Midbrain (tissue), 1 donor: ENCODE measurements around the gene HYAL1.

Source experiments
- DNase-seq: peaks from one replicate; lab custom pipeline; 2025; lab: John Stamatoyannopoulos, UW

Gene HYAL1

GRCh38 chr3:50260027-50260941 lies 43.1 kb downstream of the HYAL1 start:
- DNase-seq: peak; percentile 95

DNA sequence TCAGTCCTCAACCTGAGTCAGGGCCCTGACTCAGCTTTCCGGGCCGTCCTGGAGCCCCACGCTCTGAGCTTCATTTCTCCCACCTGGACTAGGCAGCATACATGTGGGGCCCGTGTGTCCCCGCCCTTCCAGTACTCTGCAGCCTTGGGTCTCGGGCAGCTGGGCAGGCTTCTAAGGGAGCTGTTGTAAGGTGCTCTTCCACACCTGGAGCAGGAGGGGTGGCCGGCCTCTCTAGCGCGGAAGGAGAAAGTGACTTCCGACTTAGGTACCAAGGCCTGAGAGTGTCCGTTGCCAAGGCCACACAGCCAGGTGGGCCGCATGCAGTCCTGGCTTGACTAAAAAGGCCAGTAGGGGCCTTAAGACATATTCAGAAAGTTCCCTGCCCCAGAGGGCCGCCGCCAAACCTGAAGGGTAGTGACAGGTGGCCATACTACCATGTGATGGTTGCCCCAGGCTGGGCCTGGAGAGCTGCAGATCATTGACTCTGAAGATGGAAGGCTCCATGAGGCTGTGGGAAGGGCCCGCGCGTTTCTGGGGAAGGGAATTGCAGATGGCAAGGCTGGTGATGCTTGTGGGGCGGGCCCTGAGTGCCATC lies 43.8 kb downstream of the HYAL1 start:
- DNase-seq: no peak

DNA sequence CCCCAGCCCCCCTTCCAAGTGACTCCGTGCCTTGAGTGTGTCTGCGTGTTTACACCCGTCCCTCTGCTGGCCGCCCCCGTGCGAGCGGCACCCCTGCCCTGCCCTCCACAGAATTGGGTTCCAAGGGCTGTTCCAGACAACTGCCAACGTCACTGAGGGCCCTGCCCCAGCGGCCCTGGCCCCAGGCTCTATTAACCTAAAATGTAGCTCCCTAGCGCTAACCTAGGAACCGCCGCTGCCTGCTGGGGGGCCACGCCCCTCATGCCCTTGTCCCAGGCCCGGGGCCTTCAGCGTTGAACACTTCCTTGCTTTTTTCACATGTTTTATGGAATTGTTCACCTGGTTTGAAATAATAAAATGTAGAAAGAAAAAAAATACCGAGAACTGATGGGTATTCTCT lies 44.4 kb downstream of the HYAL1 start:
- DNase-seq: no peak

- DNase-seq: no peak
Observed at GRCh38 chr3:50258029-50258680, 45.2 kb downstream of the HYAL1 start.

GRCh38 chr3:50256978-50257890 lies 46.1 kb downstream of the HYAL1 start:
- peak; percentile 39 for DNase-seq

DNA sequence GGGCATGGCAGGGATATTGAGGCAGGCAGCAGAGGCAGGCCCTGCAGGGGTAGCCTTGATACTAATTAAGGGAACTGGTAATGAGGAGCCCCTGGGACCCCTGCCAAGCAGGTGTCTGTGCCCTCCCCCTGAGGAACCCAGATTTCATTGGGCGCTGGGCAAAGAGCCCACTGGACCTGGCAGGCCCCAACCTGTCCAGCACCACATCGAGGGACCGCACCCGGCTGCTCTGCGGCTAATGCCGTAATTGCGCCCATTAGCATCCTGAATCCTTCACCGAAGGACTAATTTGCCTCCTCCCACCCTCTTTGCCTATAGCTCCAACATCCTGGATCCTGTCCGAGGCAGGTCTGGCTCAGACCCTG lies 48.1 kb downstream of the HYAL1 start:
- no peak for DNase-seq

DNA sequence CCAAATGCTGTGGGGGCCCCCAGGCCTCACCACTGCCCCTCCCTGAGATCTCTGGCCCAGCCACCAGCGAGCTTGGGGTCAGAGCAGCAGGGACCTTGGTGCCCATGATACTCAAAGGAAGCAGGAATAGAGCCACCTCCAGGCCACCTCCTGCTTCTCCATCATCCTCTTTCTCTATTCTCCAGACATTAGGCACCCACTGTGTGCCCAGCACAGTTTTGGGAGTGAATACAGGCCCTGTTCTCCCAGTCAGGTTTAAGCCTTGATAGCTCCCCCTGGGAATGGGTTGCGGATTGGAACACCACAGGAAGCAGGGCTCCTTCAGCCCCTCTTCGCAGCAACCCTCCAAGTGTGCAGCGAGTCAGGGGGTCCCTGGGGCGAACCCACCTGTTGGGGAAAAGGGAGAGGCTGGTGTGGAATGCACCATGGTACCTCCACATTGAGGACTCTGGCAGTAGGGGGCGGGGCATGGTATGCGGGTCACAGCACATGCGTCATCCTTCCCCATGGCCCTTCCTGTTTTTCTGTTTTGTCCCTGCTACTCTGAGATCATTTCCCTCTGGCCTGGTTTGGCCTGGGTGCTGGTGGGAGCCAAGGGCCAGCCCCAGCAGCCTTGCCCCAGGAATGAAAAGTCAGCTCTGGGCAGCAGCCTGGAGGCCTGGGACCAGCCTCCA lies 48.7 kb downstream of the HYAL1 start:
- DNase-seq: no peak

DNA sequence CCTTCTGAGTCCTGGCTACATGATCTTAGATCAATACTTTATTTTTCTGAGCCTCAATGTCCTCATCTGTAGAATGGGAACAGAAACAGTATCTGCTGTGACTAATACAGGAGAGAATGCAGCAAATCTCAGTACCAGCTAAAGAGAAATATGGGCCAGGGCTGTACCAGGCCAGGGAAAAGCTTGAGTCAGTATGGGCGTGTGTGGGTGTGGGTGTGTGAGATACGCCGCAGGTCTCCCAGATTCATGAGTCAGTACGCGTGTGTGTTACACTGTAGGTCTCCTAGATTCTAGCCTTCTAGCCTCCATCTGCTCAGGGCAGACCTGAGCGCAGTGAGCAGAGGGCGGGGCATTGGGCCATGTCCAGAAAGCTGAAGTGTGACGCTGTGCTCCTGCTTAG lies 52.2 kb downstream of the HYAL1 start:
- no peak for DNase-seq

GRCh38 chr3:50250514-50250913 lies 52.9 kb downstream of the HYAL1 start:
- DNase-seq: no peak
